K562 (cell line): Measurements from ENCODE around the gene DCTN2. TPM values are rescaled to one million over a fixed set of nuclear protein-coding genes. Genes with fewer than 3 reads are reported as not detected.

Experiments
- ATAC-seq: fragments of 200-7000 bp; cut with Tn5 transposase; 3 replicates; pipeline ENCODE4 v1.9.1; 2020; ENCODE audit warnings: moderate library complexity
- BruUV-seq: library from RNA; stranded (reverse); fragments of 400-500 nt; replicated peaks from 2 replicates; lab custom pipeline; 2021; lab: Mats Ljungman, UMichigan
- CTCF ChIA-PET: fragments of 300-600 bp; formaldehyde crosslinking; extraction: SDS; loops from one replicate; lab custom pipeline; 2021; ENCODE audit warnings: low intra/inter-chr PET ratio; lab: Yijun Ruan, JAX
- POLR2A ChIA-PET: fragments of 300-600, 350-650 bp; sonication (Branson Sonifier 250); formaldehyde crosslinking; extraction: SDS; loops from one replicate; lab custom pipeline; 2021; ENCODE audit warnings: antibody characterized with exemption, inconsistent platforms; lab: Yijun Ruan, JAX
- DNase-seq, 4 experiments: peaks; one replicate each; pipeline versions ENCODE4 v3.0.0 to v3.0.0-alpha.2; 2011 to 2018; ENCODE audit warnings: low spot score in 3 of 4, mixed read lengths in 3 of 4; ENCODE audit errors: extremely low read depth in 1 of 4
- FAIRE-seq: peaks from 2 replicates; lab custom pipeline; 2011; peaks lifted over from hg19 to GRCh38; lab: Jason Lieb, UNC
- H2AFZ ChIP-seq: 2 replicates; pipeline ENCODE4 v1.6.0; 2011; ENCODE audit warnings: low read depth, low read length, control low read depth, inconsistent platforms
- H3K27ac ChIP-seq: fragments of 200-600 bp; 3 replicates; pipeline ENCODE4 v1.8.0; 2011; ENCODE audit warnings: low read depth, mild to moderate bottlenecking, control low read depth, inconsistent platforms, low read length, moderate library complexity, mixed read lengths; ENCODE audit errors: extremely low read depth
- H3K27me3 ChIP-seq, 2 experiments: fragments of 300-600 bp in 1 of 2; 2 replicates in 1 of 2; 3 replicates in 1 of 2; pipeline versions ENCODE4 v1.6.0 to v1.8.0; 2011; ENCODE audit warnings: inconsistent platforms in 2 of 2, low read length in 2 of 2, mild to moderate bottlenecking in 1 of 2, mixed read lengths in 1 of 2, moderate library complexity in 1 of 2; ENCODE audit not compliant: control insufficient read depth in 2 of 2, insufficient read depth in 2 of 2
- H3K36me3 ChIP-seq: fragments of 300-600 bp; 3 replicates; pipeline ENCODE4 v1.8.0; 2011; ENCODE audit warnings: mild to moderate bottlenecking, low read length, inconsistent platforms; ENCODE audit not compliant: control insufficient read depth, insufficient read depth
- H3K4me1 ChIP-seq, 2 experiments: fragments of 200-600 bp in 1 of 2; replicated peaks in 1 of 2; 2 replicates in 1 of 2; 3 replicates in 1 of 2; pipeline versions ENCODE4 v1.5.1 to v1.8.0; 2011; ENCODE audit warnings: inconsistent platforms in 2 of 2, low read length in 2 of 2, mild to moderate bottlenecking in 1 of 2, mixed read lengths in 1 of 2, moderate library complexity in 1 of 2; ENCODE audit not compliant: control insufficient read depth in 2 of 2, insufficient read depth in 2 of 2
- H3K4me2 ChIP-seq: 2 replicates; pipeline ENCODE4 v1.6.1; 2011; ENCODE audit warnings: low read length, control low read depth, inconsistent platforms, mixed read lengths; ENCODE audit not compliant: insufficient read depth
- H3K4me3 ChIP-seq: fragments of 200-600 bp; sonication (generic), shearing (Covaris generic); 2 replicates; pipeline ENCODE4 v1.5.1; 2016; ENCODE audit warnings: control low read depth, inconsistent platforms
- H3K79me2 ChIP-seq: fragments of 200-600 bp; 3 replicates; pipeline ENCODE4 v1.8.0; 2011; ENCODE audit warnings: low read length, inconsistent platforms; ENCODE audit not compliant: control insufficient read depth, insufficient read depth
- H3K9ac ChIP-seq, 2 experiments: 2 replicates each; pipeline versions ENCODE4 v1.6.0 to v1.6.1; 2011; ENCODE audit warnings: low read depth in 2 of 2, low read length in 2 of 2, control low read depth in 1 of 2, inconsistent platforms in 1 of 2, mild to moderate bottlenecking in 1 of 2, mixed read lengths in 1 of 2; ENCODE audit not compliant: insufficient read depth in 1 of 2
- H3K9me1 ChIP-seq: one replicate; pipeline ENCODE4 v1.6.0; 2011; ENCODE audit warnings: inconsistent platforms, mild to moderate bottlenecking, low read length, moderate library complexity; ENCODE audit not compliant: control insufficient read depth, insufficient read depth
- H3K9me3 ChIP-seq: replicated peaks from 2 replicates; pipeline ENCODE4 v1.5.1; 2011; ENCODE audit warnings: low read depth, low read length, inconsistent platforms; ENCODE audit not compliant: control insufficient read depth, insufficient read depth
- H4K20me1 ChIP-seq: replicated peaks from 2 replicates; pipeline ENCODE4 v1.6.1; 2011; ENCODE audit warnings: low read length, inconsistent platforms, mixed read lengths; ENCODE audit not compliant: control insufficient read depth, insufficient read depth
- NCOA4 ChIP-seq: fragments of 450-650 bp; IDR thresholded peaks from 2 replicates; pipeline ENCODE4 v1.6.1; 2018; ENCODE audit warnings: mild to moderate bottlenecking; ENCODE audit not compliant: partially characterized antibody
- SIN3A ChIP-seq, 2 experiments: fragments of 150-350 bp in 1 of 2; IDR thresholded peaks; 2 replicates each; pipeline ENCODE4 v1.6.1; 2011 to 2016; ENCODE audit warnings: borderline replicate concordance in 2 of 2, low read depth in 2 of 2, low read length in 2 of 2, mild to moderate bottlenecking in 2 of 2, moderate library complexity in 2 of 2; ENCODE audit not compliant: control insufficient read depth in 1 of 2
- ZFX ChIP-seq: sonication (generic); formaldehyde crosslinking; IDR thresholded peaks from 2 replicates; pipeline ENCODE4 v1.8.0; 2022; ENCODE audit warnings: mild to moderate bottlenecking, missing genetic modification reagents, moderate library complexity
- ZNF174 ChIP-seq: fragments of 250-450 bp; sonication (Bioruptor Pico); IDR thresholded peaks from 2 replicates; pipeline ENCODE4 v1.4.0; 2020; ENCODE audit warnings: mild to moderate bottlenecking
- WGBS: fragments of 100-300 bp; shearing (Covaris generic); methylation state at CpG from one replicate; pipeline ENCODE4 v1.1.6; 2016; ENCODE audit warnings: low coverage, mixed read lengths; ENCODE audit not compliant: insufficient coverage; ENCODE audit errors: missing lambda C conversion rate; 5-methylcytosine and 5-hydroxymethylcytosine counted together
- in situ Hi-C: fragments of 300-500 bp; cut with MboI; formaldehyde crosslinking; loops from 4 replicates; pipeline ENCODE4 v1.15.0; 2018; ENCODE audit warnings: inconsistent platforms, mixed read lengths
- intact Hi-C: fragments of 100-400 bp; cut with micrococcal nuclease; formaldehyde crosslinking; loops from 2 replicates; pipeline ENCODE4 v1.14.2; 2022
- polyA plus RNA-seq, 8 experiments: library from polyadenylated mRNA; depleted of rRNA in 4 of 8; stranded (reverse) in 5 of 8; unstranded in 3 of 8; fragments of >200 nt; fragmentation: Nextera tagmentation in 2 of 8; fragmentation: Illumina TruSeq in 1 of 8; extraction: Ambion mirVana in 2 of 8; extraction: Trizol in 1 of 8; gene quantifications; 2 replicates each; pipeline versions ENCODE4 v1.2.1 to v1.2.3, GENCODE V29; 2011 to 2014; ENCODE audit warnings: inconsistent platforms in 1 of 8, missing spikeins in 1 of 8
- total RNA-seq, 7 experiments: library from RNA; depleted of rRNA in 6 of 7; stranded (reverse); fragments of >200 nt in 6 of 7; fragmentation: Illumina TruSeq in 2 of 7; extraction: Trizol in 2 of 7; gene quantifications; 2 replicates each; pipeline versions ENCODE4 v1.2.1 to v1.2.3, GENCODE V29; 2011 to 2021; ENCODE audit warnings: low replicate concordance in 1 of 7

DCTN2 gene
- total and polyA plus RNA-seq, 9 of the 15 experiments (the other 6 are each of a cell fraction or from before 2014, with no cell fraction given): 43.6 to 270 (median 125) TPM

DNA sequence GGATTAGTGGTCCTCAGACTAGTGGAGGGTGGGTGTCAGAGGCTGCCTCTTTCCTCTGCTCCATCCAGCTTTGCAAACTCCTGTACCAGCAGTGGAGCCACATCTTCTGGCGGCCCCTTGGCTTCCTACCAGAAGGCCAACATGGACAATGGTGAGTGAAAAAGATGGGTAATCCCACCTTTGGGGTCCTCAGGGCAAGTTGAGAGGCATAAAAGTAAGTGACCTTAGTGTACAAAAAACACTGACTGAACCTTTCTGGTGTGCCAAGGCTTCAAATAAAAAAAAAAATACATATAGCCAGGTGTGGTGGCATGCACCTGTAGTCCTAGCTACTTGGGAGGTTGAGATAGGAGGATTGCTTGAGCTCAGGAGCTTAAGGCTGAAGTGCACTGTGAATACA is 34.8 kb upstream of the DCTN2 start:
- CTCF ChIA-PET: interaction anchor here (4.6 kb wide), 1 partner anchor 40 kb away, joined by 36 read pairs; no protein-coding TSS in a partner anchor
- WGBS: 83% methylated on average over 1 of the region's 1 CpG
- Histone ChIP-seq H3K36me3 (peaks cover 80% of the 10 kb centered on the region), H3K4me2 (no peak overlapping the region), H4K20me1 (peaks cover 3% of the 10 kb centered on the region; the same call in 1 of the 2 replicates), H3K9ac (no peak overlapping the region), H3K27ac (no peak overlapping the region), H3K9me3 (no peaks in the 10 kb centered on the region), H3K4me3 (no peak overlapping the region), H3K27me3 (no peaks in the 10 kb centered on the region), H3K9me1 (peaks cover under 1% of the 10 kb centered on the region), H3K4me1 (no peaks in the 10 kb centered on the region; a peak in 2 of 5 replicates), H2AFZ (no peak overlapping the region), H3K79me2 (no peaks in the 10 kb centered on the region)
- no peak for TF ChIP-seq ZFX
- DNase-seq (no peak), ATAC-seq (no peak), FAIRE-seq (no peak)
- POLR2A ChIA-PET: interaction anchor here (0.7 to 0.9 kb wide), 2 partner anchors 44 to 77 kb away, joined by 3 read pairs; no protein-coding TSS in a partner anchor
- in situ Hi-C loops (no loop called here), intact Hi-C loops (loop anchor here (1.0 to 2.0 kb wide), 4 partner anchors 51 to 323 kb away; partner anchors contain the start of genes B4GALNT1 and MBD6)
- BruUV-seq: no TSS peak

DNA sequence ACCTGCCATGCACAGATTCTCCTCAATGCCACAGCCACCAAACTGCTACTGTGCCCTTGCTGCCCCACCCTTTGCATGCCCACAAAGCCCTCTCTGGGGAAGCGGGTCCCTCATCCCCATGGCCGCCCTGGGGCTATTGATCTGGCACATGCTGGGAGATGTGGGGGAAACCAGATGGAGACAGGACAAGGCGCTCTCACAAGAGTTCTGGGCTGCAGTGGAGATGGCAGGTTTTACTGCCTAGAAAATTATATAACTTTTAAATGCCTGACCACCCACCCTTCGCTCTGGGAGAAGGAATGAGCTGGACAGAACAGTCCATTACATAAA is 33.4 kb upstream of the DCTN2 start:
- no peak overlapping the region for H2AFZ ChIP-seq
- FAIRE-seq: no peak
- H4K20me1 ChIP-seq: peaks cover 3% of the 10 kb centered on the region; the same call in 1 of the 2 replicates
- no peak overlapping the region for H3K4me3 ChIP-seq
- H3K79me2 ChIP-seq: no peaks in the 10 kb centered on the region
- H3K36me3 ChIP-seq: peaks cover 92% of the 10 kb centered on the region
- CTCF ChIA-PET: interaction anchor here (4.6 kb wide), 1 partner anchor 41 kb away, joined by 36 read pairs; no protein-coding TSS in a partner anchor
- in situ Hi-C loops (no loop called here), intact Hi-C loops (no loop called here)
- no peaks in the 10 kb centered on the region for H3K27me3 ChIP-seq
- no peaks in the 10 kb centered on the region; a peak in 2 of 5 replicates for H3K4me1 ChIP-seq
- POLR2A ChIA-PET: interaction anchor here (0.6 to 1.4 kb wide), 5 partner anchors 10 to 105 kb away, joined by 3 read pairs; no protein-coding TSS in a partner anchor
- ATAC-seq: no peak
- peaks cover 7% of the 10 kb centered on the region for H3K9me1 ChIP-seq
- no peak overlapping the region for H3K27ac ChIP-seq
- no TSS peak for BruUV-seq
- H3K9ac ChIP-seq: no peak overlapping the region
- DNase-seq: no peak
- WGBS: 92% methylated on average over 4 of the region's 4 CpGs
- H3K4me2 ChIP-seq: no peak overlapping the region
- H3K9me3 ChIP-seq: no peaks in the 10 kb centered on the region
- TF ChIP-seq SIN3A (IDR thresholded peaks at IDR 0.05; ENCODE audit: borderline replicate concordance in 2 of 2, control insufficient read depth in 1 of 2, low read depth in 2 of 2, low read length in 2 of 2): no peak
- TF ChIP-seq NCOA4: no peak
- no peak for TF ChIP-seq ZNF174 (CRISPR knock-in tag)
